ENCODE results near the gene ASAH2. TPM values are rescaled to one million over a fixed set of nuclear protein-coding genes. Genes with fewer than 3 reads are reported as not detected.

ASAH2 gene
- total and polyA plus RNA-seq, 2 of the 13 experiments (the other 11 are each of a cell fraction or from before 2014, with no cell fraction given), result 16.0 to 17.9 TPM

DNA sequence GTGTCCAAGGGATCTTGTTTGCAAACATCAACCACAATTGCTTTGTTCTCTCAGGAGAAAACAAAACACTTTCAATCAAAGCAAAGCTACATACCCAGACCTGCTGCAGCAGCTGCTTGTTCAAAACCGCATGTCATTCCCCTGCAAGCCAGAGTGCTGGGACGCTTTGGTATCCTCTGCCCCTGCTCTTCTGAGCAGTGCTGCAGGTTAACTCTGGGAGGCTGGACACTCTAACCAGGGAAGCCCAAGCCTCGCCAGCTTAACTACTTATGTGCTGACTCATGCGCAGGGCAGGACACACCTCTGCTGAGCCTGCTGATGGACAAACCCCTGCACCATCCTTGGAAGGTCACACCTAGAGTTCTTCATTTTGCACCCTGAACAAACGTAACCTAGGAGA, 28.2 kb upstream of the ASAH2 start (continued):
- TF ChIP-seq KLF16 (CRISPR knock-in tag; IDR thresholded peaks at IDR 0.05) (no peak), IRF2 (CRISPR knock-in tag; IDR thresholded peaks at IDR 0.05) (no peak), TCF12 (IDR thresholded peaks at IDR 0.05) (no peak), TCF12 (CRISPR knock-in tag; IDR thresholded peaks at IDR 0.05) (no peak), TSC22D2 (CRISPR knock-in tag; IDR thresholded peaks at IDR 0.05; ENCODE audit: borderline replicate concordance) (no peak), ZNF670 (CRISPR knock-in tag; IDR thresholded peaks at IDR 0.05; ENCODE audit: borderline replicate concordance) (no peak), PRDM10 (CRISPR knock-in tag; IDR thresholded peaks at IDR 0.05; ENCODE audit: low read depth) (no peak), NR2F1 (CRISPR knock-in tag; IDR thresholded peaks at IDR 0.05) (no peak), SOX6 (IDR thresholded peaks at IDR 0.05) (no peak), SOX6 (CRISPR knock-in tag; IDR thresholded peaks at IDR 0.05) (no peak), FOSL2 (CRISPR knock-in tag; IDR thresholded peaks at IDR 0.05) (peak; percentile 56), DR1 (CRISPR knock-in tag; IDR thresholded peaks at IDR 0.05) (no peak), ZNF547 (CRISPR knock-in tag; IDR thresholded peaks at IDR 0.05) (no peak), REXO4 (CRISPR knock-in tag; IDR thresholded peaks at IDR 0.05; ENCODE audit: borderline replicate concordance) (no peak)
- TF ChIP-seq, protein P1, sequence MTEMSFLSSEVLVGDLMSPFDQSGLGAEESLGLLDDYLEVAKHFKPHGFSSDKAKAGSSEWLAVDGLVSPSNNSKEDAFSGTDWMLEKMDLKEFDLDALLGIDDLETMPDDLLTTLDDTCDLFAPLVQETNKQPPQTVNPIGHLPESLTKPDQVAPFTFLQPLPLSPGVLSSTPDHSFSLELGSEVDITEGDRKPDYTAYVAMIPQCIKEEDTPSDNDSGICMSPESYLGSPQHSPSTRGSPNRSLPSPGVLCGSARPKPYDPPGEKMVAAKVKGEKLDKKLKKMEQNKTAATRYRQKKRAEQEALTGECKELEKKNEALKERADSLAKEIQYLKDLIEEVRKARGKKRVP (CRISPR knock-in tag; IDR thresholded peaks at IDR 0.05), result no peak

All from HepG2 (cell line).